NT2/D1 (cell line): ENCODE results near the gene NFYA.

ENCODE experiments used
- SUZ12 ChIP-seq: IDR thresholded peaks from 2 replicates; pipeline ENCODE4 v1.6.1; 2011; ENCODE audit not compliant: insufficient read length, insufficient read depth; ENCODE audit errors: extremely low read depth
- YY1 ChIP-seq: IDR thresholded peaks from 2 replicates; pipeline ENCODE4 v1.6.1; 2011; ENCODE audit not compliant: insufficient read length, insufficient read depth
- ZNF274 ChIP-seq: IDR thresholded peaks from 2 replicates; pipeline ENCODE4 v1.6.1; 2011; ENCODE audit warnings: mild to moderate bottlenecking, low read depth, low read length

- TF ChIP-seq SUZ12 (no peak), ZNF274 (no peak), YY1 (no peak)
Measured at GRCh38 chr6:41119508-41119907, 46.7 kb downstream of the NFYA start.
